Suprapubic skin (tissue), 4 donors: ENCODE data around the gene PTGIS.

ENCODE experiments used
- CTCF ChIP-seq, 2 donors: fragments of 200-600 bp in 1 of 2; fragments of 450-650 bp in 1 of 2; sonication (generic) in 1 of 2; IDR thresholded peaks; one replicate each; pipeline ENCODE4 v1.5.1; 2016 to 2019; ENCODE audit warnings: antibody characterized with exemption in 2 of 2, mild to moderate bottlenecking in 1 of 2, moderate library complexity in 1 of 2
- EP300 ChIP-seq: sonication (generic); formaldehyde crosslinking; IDR thresholded peaks from one replicate; pipeline ENCODE4 v1.6.1; 2017; ENCODE audit warnings: antibody characterized with exemption
- POLR2A ChIP-seq, 2 donors: fragments of 450-650 bp; IDR thresholded peaks; one replicate each; pipeline ENCODE4 v1.6.1; 2017; ENCODE audit warnings: antibody characterized with exemption in 2 of 2, mild to moderate bottlenecking in 2 of 2, moderate library complexity in 2 of 2
- POLR2AphosphoS5 ChIP-seq, 3 donors: sonication (generic); formaldehyde crosslinking; IDR thresholded peaks; one replicate each; pipeline ENCODE4 v1.6.1; 2017; ENCODE audit warnings: antibody characterized with exemption in 3 of 3

GRCh38 chr20:49480236-49480635 is 87.7 kb downstream of the PTGIS start:
- TF ChIP-seq CTCF (IDR thresholded peaks at IDR 0.05): no peak
- no peak for TF ChIP-seq POLR2A (IDR thresholded peaks at IDR 0.05)
- no peak for TF ChIP-seq POLR2AphosphoS5 (IDR thresholded peaks at IDR 0.05)
- no peak for TF ChIP-seq EP300
